Astrocyte (in vitro differentiated cells and primary cell): ENCODE results near the gene ARHGEF10L.

ENCODE experiments used
- CTCF ChIP-seq: IDR thresholded peaks from 2 replicates; pipeline ENCODE4 v1.5.1; 2011; ENCODE audit warnings: low read depth, mild to moderate bottlenecking, inconsistent platforms, low read length, moderate library complexity; ENCODE audit not compliant: insufficient read depth
- EZH2 ChIP-seq: IDR thresholded peaks from 2 replicates; pipeline ENCODE4 v1.6.1; 2012; ENCODE audit warnings: mild to moderate bottlenecking, low read length, inconsistent platforms; ENCODE audit not compliant: insufficient read depth

- TF ChIP-seq CTCF (no peak), EZH2 (no peak)
Measured at GRCh38 chr1:17498214-17498613, 41.3 kb upstream of the ARHGEF10L start.
